ENCODE data around the gene PRR35. TPM values are rescaled to one million over a fixed set of nuclear protein-coding genes. Genes with fewer than 3 reads are reported as not detected.

PRR35 gene
- polyA plus RNA-seq = not detected in 2 replicates
- not detected in 2 replicates for polyA minus RNA-seq

- Histone ChIP-seq H3K36me3 (ENCODE audit: insufficient read depth, low read length) (no peaks in the 10 kb centered on the region), H4K20me1 (ENCODE audit: insufficient read depth) (no peaks in the 10 kb centered on the region), H3K4me3 (ENCODE audit: low read length) (no peak within 1 kb of the TSS), H3F3A (ENCODE audit: insufficient read depth, low read length, poor library complexity, severe bottlenecking) (no peaks in the 10 kb centered on the region), H3K79me2 (replicated peaks; ENCODE audit: insufficient read depth, low read length) (no peaks in the 10 kb centered on the region), H3K27ac (ENCODE audit: low read length) (no peak within 1 kb of the TSS), H2AFZ (ENCODE audit: low read depth, low read length) (no peak within 1 kb of the TSS), H3K27me3 (ENCODE audit: insufficient read depth, low read depth, low read length) (peaks cover 39% of the 10 kb centered on the region), H3K4me2 (ENCODE audit: low read length) (no peak within 1 kb of the TSS), H3K9me3 (ENCODE audit: low read length) (no peaks in the 10 kb centered on the region), H3K9me2 (ENCODE audit: insufficient read depth, low read length) (no peaks in the 10 kb centered on the region), H3K9ac (ENCODE audit: low read length) (no peak within 1 kb of the TSS)
- TF ChIP-seq MXI1 (conservative IDR thresholded peaks at IDR 0.05; ENCODE audit: poor library complexity, severe bottlenecking) = no peak
- TF ChIP-seq POLR2AphosphoS5 (IDR thresholded peaks at IDR 0.05) = no peak
- no peak for TF ChIP-seq REST (IDR thresholded peaks at IDR 0.05; ENCODE audit: borderline replicate concordance)
- TF ChIP-seq EZH2 (IDR thresholded peaks at IDR 0.05; ENCODE audit: borderline replicate concordance, insufficient read depth, low read length, poor library complexity, severe bottlenecking) = no peak
- no peak for TF ChIP-seq EP300 (conservative IDR thresholded peaks at IDR 0.05; ENCODE audit: poor library complexity, severe bottlenecking)
Measured at GRCh38 chr16:560204-560700, at the start of gene PRR35. PRR35 (plus strand) TSS chr16:560394; CDS start chr16:563295, 2,901 bp downstream.

- Histone ChIP-seq H3K4me3 (ENCODE audit: low read length) (no peak overlapping the region), H3K36me3 (ENCODE audit: insufficient read depth, low read length) (no peaks in the 10 kb centered on the region)
Measured at GRCh38 chr16:512802-513201, 47.4 kb upstream of the PRR35 start.

More at GRCh38 chr16:512802-513201, 47.4 kb upstream of the PRR35 start:
- Histone ChIP-seq H3K9me3 (ENCODE audit: low read length) (no peaks in the 10 kb centered on the region), H3K79me2 (replicated peaks; ENCODE audit: insufficient read depth, low read length) (no peaks in the 10 kb centered on the region), H3K9ac (ENCODE audit: low read length) (no peak overlapping the region), H2AFZ (ENCODE audit: low read depth, low read length) (no peak overlapping the region), H3K9me2 (ENCODE audit: insufficient read depth, low read length) (no peaks in the 10 kb centered on the region), H3K27me3 (ENCODE audit: insufficient read depth, low read depth, low read length) (no peaks in the 10 kb centered on the region), H3K27ac (ENCODE audit: low read length) (no peak overlapping the region), H4K20me1 (ENCODE audit: insufficient read depth) (no peaks in the 10 kb centered on the region), H3K4me2 (ENCODE audit: low read length) (no peak overlapping the region), H3F3A (ENCODE audit: insufficient read depth, low read length, poor library complexity, severe bottlenecking) (no peaks in the 10 kb centered on the region)
- TF ChIP-seq TAF1 (IDR thresholded peaks at IDR 0.05; ENCODE audit: low read depth) = no peak
- no peak for TF ChIP-seq SMC3 (conservative IDR thresholded peaks at IDR 0.05; ENCODE audit: poor library complexity)
- no peak for TF ChIP-seq RAD21 (conservative IDR thresholded peaks at IDR 0.05)
- TF ChIP-seq MXI1 (conservative IDR thresholded peaks at IDR 0.05; ENCODE audit: poor library complexity, severe bottlenecking) = no peak
- no peak for TF ChIP-seq EP300 (conservative IDR thresholded peaks at IDR 0.05; ENCODE audit: poor library complexity, severe bottlenecking)
- no peak for TF ChIP-seq REST (IDR thresholded peaks at IDR 0.05; ENCODE audit: borderline replicate concordance)
- TF ChIP-seq POLR2AphosphoS5 (IDR thresholded peaks at IDR 0.05) = no peak
- TF ChIP-seq EZH2 (IDR thresholded peaks at IDR 0.05; ENCODE audit: borderline replicate concordance, insufficient read depth, low read length, poor library complexity, severe bottlenecking) = no peak
- TF ChIP-seq CTCF (IDR thresholded peaks at IDR 0.05; ENCODE audit: poor library complexity, severe bottlenecking) = no peak
